Lower lobe of right lung (tissue), 2 donors: ENCODE results near the gene SCAMP2. TPM values are rescaled to one million over a fixed set of nuclear protein-coding genes. Genes with fewer than 3 reads are reported as not detected.

ENCODE experiments used
- ATAC-seq, 2 donors: fragments of 200-7000 bp; cut with Tn5 transposase; one replicate each; pipeline ENCODE4 v1.9.1; 2020 to 2022; ENCODE audit warnings: mild to moderate bottlenecking in 2 of 2, moderate library complexity in 2 of 2
- DNase-seq: peaks from one replicate; pipeline ENCODE4 v3.0.0-alpha.2; 2020
- H3K27ac ChIP-seq: fragments of 200-600 bp; one replicate; pipeline ENCODE4 v1.8.0; 2022
- H3K27me3 ChIP-seq: fragments of 200-600 bp; one replicate; pipeline ENCODE4 v1.8.0; 2022; ENCODE audit warnings: low read depth
- H3K36me3 ChIP-seq: fragments of 200-600 bp; one replicate; pipeline ENCODE4 v1.8.0; 2022; ENCODE audit warnings: mild to moderate bottlenecking
- H3K4me1 ChIP-seq: fragments of 200-600 bp; one replicate; pipeline ENCODE4 v1.8.0; 2022
- H3K4me3 ChIP-seq: fragments of 200-600 bp; one replicate; pipeline ENCODE4 v1.8.0; 2022; ENCODE audit warnings: mild to moderate bottlenecking
- H3K9me3 ChIP-seq: fragments of 200-600 bp; one replicate; pipeline ENCODE4 v1.8.0; 2022
- intact Hi-C: fragments of 100-400 bp; cut with DNase I; formaldehyde crosslinking; loops from one replicate; pipeline ENCODE4 v1.11.0; 2022
- total RNA-seq: library from RNA; stranded (reverse); fragmentation: NEBNext Ultra II Directional; extraction: Animal tissue kit (Norgen Biotek cat#: 25700); gene quantifications from one replicate; pipeline ENCODE4 v1.2.1, GENCODE V29; 2021
- TF ChIP-seq, protein P1 (sequence below): fragments of 200-600 bp; IDR thresholded peaks from one replicate; pipeline ENCODE4 v1.8.0; 2022; ENCODE audit warnings: antibody characterized with exemption, mild to moderate bottlenecking
- donor health status: DM: no; HTN: yes; CAD: no; lungs with severe emphysema.

The SCAMP2 gene
- total RNA-seq, 1 donor from 2014 or later: 122 TPM

DNA sequence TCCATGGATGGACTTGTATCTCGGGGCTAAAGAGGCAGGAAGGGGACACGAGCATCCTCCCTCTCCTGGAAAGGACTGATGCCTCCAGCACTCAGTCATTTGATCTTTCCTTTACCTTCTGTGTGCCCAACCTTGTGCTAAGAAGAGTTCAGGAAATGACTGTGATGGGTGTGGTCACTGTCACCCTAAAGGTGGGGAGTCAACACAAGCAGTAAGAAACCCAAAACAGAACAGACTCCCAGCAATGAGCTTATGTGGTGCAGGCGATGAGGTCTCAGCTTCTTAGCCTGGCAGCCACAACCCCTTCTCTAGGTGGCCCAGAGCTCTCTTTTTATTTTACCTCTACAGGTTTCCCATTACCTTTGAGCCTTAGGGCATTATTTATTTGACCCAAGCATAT is 20.5 kb upstream of the SCAMP2 start:
- intact Hi-C loops: no loop called here
- no peaks in the 10 kb centered on the region for H3K9me3 ChIP-seq
- H3K4me1 ChIP-seq: peaks cover 20% of the 10 kb centered on the region
- ATAC-seq (no peak), DNase-seq (no peak)
- TF ChIP-seq, protein P1, sequence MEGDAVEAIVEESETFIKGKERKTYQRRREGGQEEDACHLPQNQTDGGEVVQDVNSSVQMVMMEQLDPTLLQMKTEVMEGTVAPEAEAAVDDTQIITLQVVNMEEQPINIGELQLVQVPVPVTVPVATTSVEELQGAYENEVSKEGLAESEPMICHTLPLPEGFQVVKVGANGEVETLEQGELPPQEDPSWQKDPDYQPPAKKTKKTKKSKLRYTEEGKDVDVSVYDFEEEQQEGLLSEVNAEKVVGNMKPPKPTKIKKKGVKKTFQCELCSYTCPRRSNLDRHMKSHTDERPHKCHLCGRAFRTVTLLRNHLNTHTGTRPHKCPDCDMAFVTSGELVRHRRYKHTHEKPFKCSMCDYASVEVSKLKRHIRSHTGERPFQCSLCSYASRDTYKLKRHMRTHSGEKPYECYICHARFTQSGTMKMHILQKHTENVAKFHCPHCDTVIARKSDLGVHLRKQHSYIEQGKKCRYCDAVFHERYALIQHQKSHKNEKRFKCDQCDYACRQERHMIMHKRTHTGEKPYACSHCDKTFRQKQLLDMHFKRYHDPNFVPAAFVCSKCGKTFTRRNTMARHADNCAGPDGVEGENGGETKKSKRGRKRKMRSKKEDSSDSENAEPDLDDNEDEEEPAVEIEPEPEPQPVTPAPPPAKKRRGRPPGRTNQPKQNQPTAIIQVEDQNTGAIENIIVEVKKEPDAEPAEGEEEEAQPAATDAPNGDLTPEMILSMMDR: no peak
- peaks cover 36% of the 10 kb centered on the region for H3K36me3 ChIP-seq
- H3K4me3 ChIP-seq: no peak overlapping the region
- H3K27ac ChIP-seq: no peak overlapping the region
- no peaks in the 10 kb centered on the region for H3K27me3 ChIP-seq

DNA sequence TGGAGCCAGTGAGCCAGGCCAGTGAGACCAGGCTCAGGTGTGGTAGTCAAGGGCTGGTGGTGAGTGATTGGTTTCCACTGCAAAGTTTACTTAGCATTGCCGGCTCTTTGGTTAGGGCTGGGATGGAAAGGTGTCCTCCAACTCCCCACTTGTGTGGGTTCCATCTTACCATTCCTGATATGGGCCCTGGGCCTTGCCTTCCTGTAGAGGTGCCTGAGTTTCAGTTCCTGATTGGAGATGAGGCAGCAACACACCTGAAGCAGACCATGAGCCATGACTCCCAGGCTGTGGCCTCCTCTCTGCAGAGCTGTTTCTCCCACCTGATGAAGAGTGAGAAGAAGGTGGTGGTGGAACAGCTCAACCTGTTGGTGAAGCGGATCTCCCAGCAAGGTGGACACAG is 19.8 kb upstream of the SCAMP2 start:
- Histone ChIP-seq H3K4me3 (no peak overlapping the region), H3K36me3 (peaks cover 29% of the 10 kb centered on the region), H3K4me1 (peaks cover 20% of the 10 kb centered on the region), H3K27ac (no peak overlapping the region), H3K27me3 (no peaks in the 10 kb centered on the region), H3K9me3 (no peaks in the 10 kb centered on the region)
- DNase-seq (no peak), ATAC-seq (no peak)
- intact Hi-C loops: no loop called here
- TF ChIP-seq, protein P1: no peak

DNA sequence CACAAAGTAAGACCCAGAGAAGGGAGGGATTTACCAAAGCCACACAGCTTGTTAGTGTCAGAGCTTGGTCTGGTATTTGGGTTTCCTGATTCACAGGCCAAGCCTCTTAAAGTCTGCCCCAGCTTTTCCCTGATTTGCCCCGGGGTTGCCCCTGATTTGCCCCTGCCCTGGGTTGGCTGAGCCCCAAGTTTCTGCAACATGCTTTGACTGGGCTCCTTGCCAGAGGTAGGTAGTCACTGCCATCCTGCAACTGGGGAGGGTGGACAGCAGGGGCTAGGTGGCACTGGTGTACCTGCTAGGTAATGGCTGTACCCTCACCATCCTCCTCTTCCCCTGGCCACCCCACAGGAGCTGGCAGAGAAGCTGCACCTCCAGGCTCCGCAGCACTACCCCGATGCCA is 19.1 kb upstream of the SCAMP2 start:
- Histone ChIP-seq H3K9me3 (no peaks in the 10 kb centered on the region), H3K4me3 (no peak overlapping the region), H3K36me3 (peaks cover 25% of the 10 kb centered on the region), H3K4me1 (peaks cover 20% of the 10 kb centered on the region), H3K27ac (no peak overlapping the region), H3K27me3 (no peaks in the 10 kb centered on the region)
- intact Hi-C loops: no loop called here
- no peak for DNase-seq
- TF ChIP-seq, protein P1: no peak
- no peak for ATAC-seq

DNA sequence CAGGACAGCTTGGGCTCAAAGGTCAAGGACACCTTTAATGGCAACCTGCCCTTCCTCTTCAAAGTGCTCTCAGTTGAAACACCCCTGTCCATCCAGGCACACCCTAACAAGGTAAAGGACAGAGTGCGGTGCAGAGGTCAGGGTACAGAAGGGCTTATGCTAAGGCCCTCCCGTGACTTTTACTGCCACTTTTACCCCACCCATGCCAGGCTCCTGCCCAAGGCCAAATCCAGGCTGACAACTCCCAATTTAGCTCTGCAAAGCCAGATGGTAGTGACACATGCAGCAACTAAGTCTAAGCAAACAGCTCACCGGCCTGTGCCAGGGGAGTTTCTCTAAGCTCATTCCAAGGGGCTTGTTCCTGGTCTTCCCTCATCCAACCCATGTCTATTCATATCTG is 18.3 kb upstream of the SCAMP2 start:
- H3K27ac ChIP-seq: no peak overlapping the region
- ATAC-seq: no peak
- H3K36me3 ChIP-seq: peaks cover 23% of the 10 kb centered on the region
- TF ChIP-seq, protein P1: no peak
- H3K9me3 ChIP-seq: no peaks in the 10 kb centered on the region
- H3K27me3 ChIP-seq: no peaks in the 10 kb centered on the region
- peaks cover 20% of the 10 kb centered on the region for H3K4me1 ChIP-seq
- no peak for DNase-seq
- intact Hi-C loops: no loop called here
- H3K4me3 ChIP-seq: no peak overlapping the region

DNA sequence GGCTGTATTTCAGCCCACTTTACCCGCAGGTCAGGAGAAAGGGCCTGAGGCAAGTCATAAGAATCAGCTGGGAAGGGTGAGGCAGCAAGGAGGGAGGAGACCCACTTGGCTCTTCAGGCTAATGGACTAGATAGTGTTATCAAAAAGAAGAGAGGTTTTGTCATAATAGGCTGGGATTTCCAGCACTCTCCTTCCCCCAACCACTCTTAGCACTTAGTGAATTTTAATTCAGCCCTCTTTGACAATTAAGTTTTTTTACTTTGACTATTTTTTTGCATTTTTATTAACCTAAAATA is 17.4 kb upstream of the SCAMP2 start:
- intact Hi-C loops: no loop called here

More for the DNA sequence above, 17.4 kb upstream of the SCAMP2 start:
- DNase-seq (no peak), ATAC-seq (no peak)
- H3K27me3 ChIP-seq: no peaks in the 10 kb centered on the region
- peaks cover 20% of the 10 kb centered on the region for H3K4me1 ChIP-seq
- peaks cover 19% of the 10 kb centered on the region for H3K36me3 ChIP-seq
- no peaks in the 10 kb centered on the region for H3K9me3 ChIP-seq
- TF ChIP-seq, protein P1: no peak
- peak overlapping the region; percentile 81 for H3K27ac ChIP-seq
- peak overlapping the region; percentile 99 for H3K4me3 ChIP-seq
